ENCODE measurements around the gene NOP16. TPM values are rescaled to one million over a fixed set of nuclear protein-coding genes. Genes with fewer than 3 reads are reported as not detected.

Gene NOP16
- total RNA-seq, 3 donors from 2014 or later (not counting 1 experiment from before 2014, with no cell fraction given) = 6.4 to 12.4 (median 12.1) TPM

DNA sequence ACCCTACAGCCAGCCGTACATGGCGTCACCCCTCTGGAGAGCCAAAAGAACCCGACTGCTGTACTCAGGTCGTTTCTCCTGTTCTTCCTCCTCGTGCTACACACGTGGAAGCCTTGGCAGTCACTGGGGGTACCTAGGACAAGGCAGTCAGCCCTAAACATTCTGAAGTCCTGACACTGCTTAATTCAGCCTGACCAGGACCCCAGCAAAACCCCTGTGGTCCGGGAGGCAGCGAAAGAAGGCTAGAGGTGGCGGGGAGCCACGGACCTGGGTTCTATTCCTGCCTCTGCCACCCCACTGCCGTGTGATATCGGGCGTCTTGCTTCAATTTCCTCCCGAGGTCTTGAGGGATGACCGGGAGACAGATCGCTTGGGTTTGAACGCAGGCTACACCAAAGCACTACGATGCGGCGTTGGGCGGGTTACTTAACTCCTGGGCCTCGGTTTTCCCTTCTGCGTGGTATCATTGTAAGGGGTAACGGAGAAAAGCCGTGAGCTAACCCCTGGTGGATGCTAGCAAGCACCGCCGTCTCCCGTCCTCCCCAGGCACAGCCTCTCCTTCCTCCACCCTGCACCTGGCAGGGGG, 23.5 kb downstream of the NOP16 start:
- ATAC-seq (no peak), DNase-seq (no peak)
- H3K4me3 Mint-ChIP-seq = peak overlapping the region; percentile 79
- H3K27ac Mint-ChIP-seq = no peak overlapping the region
- H3K36me3 Mint-ChIP-seq = peaks cover 6% of the 10 kb centered on the region
- 29% methylated on average over 28 of the region's 28 CpGs for WGBS (ENCODE audit: insufficient coverage)
- intact Hi-C loops (cut with micrococcal nuclease) = no loop called here
- Histone ChIP-seq H3K27me3 (ENCODE audit: control insufficient read depth, insufficient read depth, low read length) (no peaks in the 10 kb centered on the region), H3K27ac (ENCODE audit: low read length) (peak overlapping the region; percentile 53), H3K36me3 (ENCODE audit: control insufficient read depth, insufficient read depth, low read length) (no peaks in the 10 kb centered on the region), H3K9me3 (ENCODE audit: control insufficient read depth, insufficient read depth, low read length) (peaks cover 3% of the 10 kb centered on the region), H3K4me1 (ENCODE audit: control insufficient read depth, insufficient read depth, low read length) (peaks cover 35% of the 10 kb centered on the region), H3K4me3 (ENCODE audit: low read length) (peak overlapping the region; percentile 63)
- H3K27me3 Mint-ChIP-seq (ENCODE audit: low read depth in 2 of 2) = peaks cover 0 to 16% of the 10 kb centered on the region in 2 donors
- TF ChIP-seq, protein P1, sequence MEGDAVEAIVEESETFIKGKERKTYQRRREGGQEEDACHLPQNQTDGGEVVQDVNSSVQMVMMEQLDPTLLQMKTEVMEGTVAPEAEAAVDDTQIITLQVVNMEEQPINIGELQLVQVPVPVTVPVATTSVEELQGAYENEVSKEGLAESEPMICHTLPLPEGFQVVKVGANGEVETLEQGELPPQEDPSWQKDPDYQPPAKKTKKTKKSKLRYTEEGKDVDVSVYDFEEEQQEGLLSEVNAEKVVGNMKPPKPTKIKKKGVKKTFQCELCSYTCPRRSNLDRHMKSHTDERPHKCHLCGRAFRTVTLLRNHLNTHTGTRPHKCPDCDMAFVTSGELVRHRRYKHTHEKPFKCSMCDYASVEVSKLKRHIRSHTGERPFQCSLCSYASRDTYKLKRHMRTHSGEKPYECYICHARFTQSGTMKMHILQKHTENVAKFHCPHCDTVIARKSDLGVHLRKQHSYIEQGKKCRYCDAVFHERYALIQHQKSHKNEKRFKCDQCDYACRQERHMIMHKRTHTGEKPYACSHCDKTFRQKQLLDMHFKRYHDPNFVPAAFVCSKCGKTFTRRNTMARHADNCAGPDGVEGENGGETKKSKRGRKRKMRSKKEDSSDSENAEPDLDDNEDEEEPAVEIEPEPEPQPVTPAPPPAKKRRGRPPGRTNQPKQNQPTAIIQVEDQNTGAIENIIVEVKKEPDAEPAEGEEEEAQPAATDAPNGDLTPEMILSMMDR (IDR thresholded peaks at IDR 0.05) = no peak
- no peaks in the 10 kb centered on the region for H3K9me3 Mint-ChIP-seq
- H3K4me1 Mint-ChIP-seq = peaks cover 15 to 27% of the 10 kb centered on the region in 2 donors

DNA sequence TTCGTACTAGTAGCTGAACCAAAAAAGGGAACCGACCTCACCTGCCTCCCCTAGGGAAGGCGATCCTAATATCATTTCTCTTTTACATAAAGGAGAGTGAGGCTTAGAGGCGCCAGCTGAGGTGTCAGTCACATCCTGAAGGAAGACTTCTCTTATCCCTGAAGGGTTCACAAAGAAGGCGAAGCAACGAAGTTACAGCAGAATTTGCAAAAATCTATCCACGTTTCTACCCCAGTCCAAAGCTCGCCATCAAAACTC, 26.2 kb downstream of the NOP16 start:
- no peaks in the 10 kb centered on the region for H3K27me3 ChIP-seq (ENCODE audit: control insufficient read depth, insufficient read depth, low read length)
- Mint-ChIP-seq H3K4me1 (peaks cover 30 to 31% of the 10 kb centered on the region in 2 donors), H3K27me3 (ENCODE audit: low read depth in 2 of 2) (peaks cover 0 to 6% of the 10 kb centered on the region in 2 donors), H3K36me3 (no peaks in the 10 kb centered on the region), H3K4me3 (peak overlapping the region; percentile 96), H3K9me3 (no peaks in the 10 kb centered on the region), H3K27ac (peak overlapping the region; percentile 87 to 91)
- peaks cover 3% of the 10 kb centered on the region for H3K9me3 ChIP-seq (ENCODE audit: control insufficient read depth, insufficient read depth, low read length)
- 42% methylated on average over 6 of the region's 8 CpGs for WGBS (ENCODE audit: insufficient coverage)
- ATAC-seq (no peak), DNase-seq (no peak)
- H3K27ac ChIP-seq (ENCODE audit: low read length) = peak overlapping the region; percentile 83
- intact Hi-C loops (cut with micrococcal nuclease) = no loop called here
- H3K36me3 ChIP-seq (ENCODE audit: control insufficient read depth, insufficient read depth, low read length) = peaks cover 7% of the 10 kb centered on the region
- H3K4me3 ChIP-seq (ENCODE audit: low read length) = peak overlapping the region; percentile 87
- peaks cover 37% of the 10 kb centered on the region for H3K4me1 ChIP-seq (ENCODE audit: control insufficient read depth, insufficient read depth, low read length)
- TF ChIP-seq, protein P1 (IDR thresholded peaks at IDR 0.05) = no peak

DNA sequence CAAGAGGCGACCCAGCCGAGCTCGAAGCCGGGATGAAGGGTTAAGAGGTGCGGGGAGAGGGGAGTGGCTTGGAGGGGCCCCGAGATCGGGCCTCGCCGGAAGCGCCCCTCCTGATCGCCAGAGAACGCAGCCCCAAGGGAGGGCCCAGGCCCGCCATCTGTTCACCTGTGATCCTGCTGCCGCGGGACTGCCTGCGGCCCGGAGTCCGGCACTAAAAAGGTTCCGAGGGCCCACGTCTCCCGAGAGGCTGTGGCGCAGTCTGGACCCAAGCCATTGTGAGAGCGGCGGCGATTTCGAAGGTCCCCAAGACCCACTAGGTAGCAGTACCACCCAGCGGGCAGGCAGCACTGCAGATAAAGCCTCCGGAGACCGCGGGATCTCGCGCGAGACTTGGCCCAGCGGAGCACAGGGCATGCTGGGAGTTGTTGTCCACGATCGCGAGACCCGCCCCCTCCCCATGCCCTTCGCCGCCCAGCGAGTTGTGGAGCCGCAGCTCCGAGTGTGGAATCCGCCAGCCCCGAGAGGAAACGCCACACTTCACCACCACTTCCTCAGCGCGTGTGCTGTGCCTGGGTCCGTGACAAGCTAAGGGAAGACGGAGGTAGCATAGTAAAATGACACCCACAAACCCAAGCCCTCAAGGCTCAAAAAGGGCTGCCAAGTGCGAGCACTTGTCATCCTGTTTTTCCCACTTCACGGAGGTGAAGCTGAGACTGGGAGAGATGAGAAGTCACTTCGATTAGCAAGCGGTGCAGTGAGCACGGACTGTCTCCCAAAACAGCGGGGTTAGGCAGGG, 26.8 kb downstream of the NOP16 start, which contains the start of gene KIAA1191:
KIAA1191 (minus strand) TSS at position 328 of the 796 bp plus-strand sequence. CDS start 2,256 bp downstream, outside the sequence.
- peak; percentile 90 to 97 (median 93) for ATAC-seq
- peak within 1 kb of the TSS; percentile 96 for H3K4me3 Mint-ChIP-seq
- peaks cover 37% of the 10 kb centered on the region for H3K4me1 ChIP-seq (ENCODE audit: control insufficient read depth, insufficient read depth, low read length)
- peak within 1 kb of the TSS; percentile 83 for H3K27ac ChIP-seq (ENCODE audit: low read length)
- TF ChIP-seq, protein P1 (IDR thresholded peaks at IDR 0.05) = no peak
- peak within 1 kb of the TSS; percentile 87 for H3K4me3 ChIP-seq (ENCODE audit: low read length)
- H3K9me3 Mint-ChIP-seq = no peaks in the 10 kb centered on the region
- no peaks in the 10 kb centered on the region for H3K36me3 Mint-ChIP-seq
- WGBS (ENCODE audit: insufficient coverage) = under 1% methylated on average over 56 of the region's 56 CpGs
- H3K27me3 Mint-ChIP-seq (ENCODE audit: low read depth in 2 of 2) = peaks cover 0 to 5% of the 10 kb centered on the region in 2 donors
- H3K9me3 ChIP-seq (ENCODE audit: control insufficient read depth, insufficient read depth, low read length) = peaks cover 3% of the 10 kb centered on the region
- intact Hi-C loops (cut with micrococcal nuclease) = no loop called here
- H3K27ac Mint-ChIP-seq = peak within 1 kb of the TSS; percentile 87 to 91
- H3K27me3 ChIP-seq (ENCODE audit: control insufficient read depth, insufficient read depth, low read length) = no peaks in the 10 kb centered on the region
- peak; percentile 76 to 97 for DNase-seq
- H3K36me3 ChIP-seq (ENCODE audit: control insufficient read depth, insufficient read depth, low read length) = peaks cover 10% of the 10 kb centered on the region
- peaks cover 30 to 31% of the 10 kb centered on the region in 2 donors for H3K4me1 Mint-ChIP-seq

All from natural killer cell (primary cell).